COLO829 (cell line): Measurements from ENCODE around the gene AMMECR1.

Experiments used
- DNase-seq: peaks from one replicate; pipeline ENCODE4 v3.0.0; 2012; ENCODE audit warnings: low spot score

The AMMECR1 gene

DNA sequence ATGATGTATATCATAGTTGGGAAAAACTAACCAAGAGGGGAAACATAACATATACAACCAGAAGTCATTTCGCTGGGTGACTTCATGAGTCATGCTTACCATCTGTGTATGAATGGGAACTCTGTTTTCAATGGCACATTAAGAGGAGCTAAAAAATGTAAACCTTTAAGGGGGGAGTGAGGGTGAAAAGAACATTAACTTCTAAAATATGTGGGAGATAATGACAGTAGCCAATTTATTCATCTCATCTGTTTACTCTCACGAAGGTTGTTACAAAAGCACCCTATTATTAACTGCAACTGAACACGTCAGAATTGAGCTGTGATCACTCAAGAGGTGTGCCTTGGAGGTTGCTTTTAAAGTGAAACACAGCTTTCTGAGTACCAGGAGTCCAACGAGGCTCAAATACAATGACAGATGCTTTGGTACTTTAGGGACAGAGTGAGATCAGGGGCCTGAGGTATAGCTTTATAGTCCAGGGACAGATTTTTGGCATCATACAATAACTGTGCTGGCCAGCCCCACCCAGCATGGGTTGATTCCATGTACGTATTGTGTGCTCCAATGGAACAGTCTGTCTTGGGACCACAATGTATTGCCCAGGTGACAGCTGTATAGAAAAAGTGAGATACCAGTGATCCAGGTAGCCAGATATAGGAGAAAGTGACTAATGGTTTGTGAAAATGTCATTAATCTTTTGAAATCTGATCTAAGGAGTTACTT, 107.3 kb downstream of the AMMECR1 start:
- peak; percentile 86 for DNase-seq

DNA sequence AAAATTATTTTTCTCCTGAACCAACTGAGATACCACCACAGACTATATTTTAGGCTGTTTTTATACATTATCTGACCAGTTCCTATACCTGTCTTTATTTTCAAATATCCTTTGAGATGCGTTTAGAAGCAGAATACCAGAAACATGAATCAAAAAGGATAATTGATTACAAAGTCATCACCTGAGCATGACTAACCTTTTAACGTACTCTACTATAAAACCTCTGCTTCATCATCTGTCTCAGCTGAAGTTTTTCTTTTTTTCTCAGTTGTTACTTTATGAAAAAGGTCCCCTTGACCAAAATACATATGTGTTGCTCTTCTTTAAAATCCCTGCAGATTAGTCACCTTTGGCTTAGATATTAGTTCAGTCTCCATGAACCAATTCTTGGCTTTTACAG, 109.8 kb downstream of the AMMECR1 start:
- no peak for DNase-seq

DNA sequence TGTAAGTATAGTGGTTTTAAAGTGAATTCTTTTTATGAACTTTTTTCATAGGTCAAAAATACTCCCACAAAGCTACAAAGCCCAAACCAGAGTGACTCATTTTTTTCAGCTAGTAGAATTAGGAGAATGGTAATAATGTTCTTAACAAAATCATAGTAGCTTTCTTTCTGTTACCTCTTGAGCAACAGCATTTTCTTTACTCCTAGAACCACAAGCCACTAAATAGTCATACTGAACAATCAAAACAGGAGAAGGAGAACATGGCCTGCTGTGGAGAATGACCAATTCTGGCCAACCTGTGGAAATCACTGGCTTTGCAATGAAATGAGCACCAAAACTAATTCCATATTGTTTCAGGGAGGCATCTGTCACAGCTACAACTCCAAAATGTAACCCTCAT, 112.9 kb downstream of the AMMECR1 start:
- DNase-seq: no peak

DNA sequence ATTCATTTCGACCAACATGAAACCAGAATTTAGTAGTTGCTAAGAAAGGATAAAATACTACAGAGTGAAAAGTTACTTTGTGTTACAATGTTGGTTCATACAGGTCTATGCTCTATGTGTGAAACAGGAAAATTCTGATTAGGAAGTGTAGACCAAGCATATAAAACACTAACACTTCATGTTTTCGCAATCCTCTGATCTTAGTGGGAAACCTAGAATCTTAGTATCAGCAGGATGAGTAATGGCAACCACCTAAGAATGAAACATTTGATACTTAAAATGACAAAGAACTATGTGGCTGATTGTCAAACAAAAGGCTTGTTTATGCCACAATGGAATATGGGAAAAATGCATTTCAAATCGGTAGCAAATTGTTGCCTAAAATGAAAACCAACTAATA, 116.1 kb downstream of the AMMECR1 start:
- no peak for DNase-seq

DNA sequence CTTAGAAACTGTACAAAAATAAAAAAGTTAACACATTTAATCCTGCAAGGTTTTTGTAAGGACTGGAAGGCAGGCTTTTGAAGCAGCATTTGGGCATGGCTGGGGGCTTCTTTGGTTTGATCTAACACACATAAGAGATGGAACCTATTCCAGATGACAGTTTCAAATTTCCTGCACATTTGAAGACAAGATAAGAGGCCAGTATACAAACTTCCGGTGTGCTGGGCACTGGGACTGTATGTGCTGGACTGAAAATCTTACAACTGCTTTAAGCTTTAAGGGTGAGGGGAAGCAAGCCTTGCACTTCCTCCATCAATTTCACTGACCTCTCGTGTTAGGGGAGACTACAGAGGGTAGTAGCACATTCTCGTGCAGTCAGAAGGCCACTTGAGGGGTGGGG, 122.9 kb downstream of the AMMECR1 start:
- no peak for DNase-seq

DNA sequence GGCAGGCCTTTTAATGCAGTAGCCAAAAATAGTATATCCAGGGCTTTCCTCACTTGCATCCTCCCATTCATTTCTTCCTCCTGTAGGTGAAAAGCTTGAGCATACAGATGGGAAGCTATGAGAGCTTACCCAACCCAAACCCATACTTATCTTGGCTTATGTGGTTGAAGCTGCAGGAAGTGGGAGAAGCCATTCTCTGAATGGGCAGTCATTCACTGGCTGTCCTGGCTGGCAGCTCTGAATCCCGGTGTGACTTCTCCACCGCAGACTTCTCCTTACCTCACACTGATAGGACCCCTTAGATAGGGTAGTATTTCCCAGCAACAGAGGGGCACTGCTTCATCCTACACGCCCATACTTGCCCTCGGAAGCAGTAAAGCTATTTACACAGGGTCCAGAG, 125.4 kb downstream of the AMMECR1 start:
- DNase-seq: no peak

DNA sequence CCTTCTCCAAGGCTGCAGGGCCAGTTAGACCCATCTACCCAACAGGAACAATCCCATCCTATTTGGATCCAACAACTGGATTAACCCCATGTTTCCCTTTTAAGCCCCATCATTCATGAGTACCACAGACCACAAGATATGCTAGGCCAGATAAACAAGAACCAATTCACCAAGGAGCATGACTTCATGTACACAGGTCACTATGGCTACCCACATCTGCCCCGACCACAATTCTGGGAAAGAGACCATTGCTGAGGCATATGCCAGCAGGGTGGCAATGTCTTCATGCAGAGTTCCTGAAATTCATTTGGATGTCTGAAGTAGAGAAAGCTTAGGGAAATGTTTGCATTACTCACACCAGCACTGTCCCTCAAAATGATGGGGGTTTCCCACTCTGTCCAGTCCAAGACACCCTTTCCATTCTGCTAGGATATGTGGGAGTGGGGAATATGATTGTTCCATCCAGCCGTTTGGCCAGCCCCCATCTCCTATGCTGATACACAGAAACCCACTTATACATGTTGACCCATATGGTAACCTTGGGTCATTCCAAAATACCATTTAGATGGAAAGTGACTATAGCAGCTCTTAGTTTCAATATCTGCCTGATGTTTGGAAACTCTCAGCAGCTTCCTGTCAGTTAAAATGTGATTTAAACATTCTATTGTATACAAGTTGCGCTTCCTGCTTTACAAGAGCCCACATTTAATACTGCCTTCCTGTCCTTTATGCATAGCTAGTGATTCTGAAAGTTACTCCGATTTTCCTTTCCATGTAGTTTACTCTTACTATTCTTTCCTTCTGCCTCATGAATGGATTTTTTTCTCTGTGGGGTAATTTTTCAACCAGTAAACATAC, 129.0 kb downstream of the AMMECR1 start:
- DNase-seq: no peak

DNA sequence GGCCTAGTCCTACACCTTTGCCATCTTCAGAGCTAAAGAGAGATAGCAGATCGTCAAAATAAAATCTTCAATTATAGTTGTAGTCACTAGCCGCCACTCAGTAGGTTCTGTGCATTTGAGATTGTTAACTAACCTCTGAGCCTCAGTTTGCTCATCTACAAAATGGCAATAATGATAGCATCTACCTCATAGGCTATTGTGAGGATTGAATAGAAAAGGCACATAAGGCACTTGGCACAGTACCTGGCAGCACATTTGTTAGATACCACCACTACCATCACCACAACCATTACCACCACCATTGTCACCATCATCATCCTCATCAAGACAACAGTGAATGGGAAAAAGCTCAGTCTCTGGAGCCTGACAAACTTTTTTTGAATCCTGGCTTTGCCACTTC, 134.6 kb downstream of the AMMECR1 start:
- DNase-seq: no peak

DNA sequence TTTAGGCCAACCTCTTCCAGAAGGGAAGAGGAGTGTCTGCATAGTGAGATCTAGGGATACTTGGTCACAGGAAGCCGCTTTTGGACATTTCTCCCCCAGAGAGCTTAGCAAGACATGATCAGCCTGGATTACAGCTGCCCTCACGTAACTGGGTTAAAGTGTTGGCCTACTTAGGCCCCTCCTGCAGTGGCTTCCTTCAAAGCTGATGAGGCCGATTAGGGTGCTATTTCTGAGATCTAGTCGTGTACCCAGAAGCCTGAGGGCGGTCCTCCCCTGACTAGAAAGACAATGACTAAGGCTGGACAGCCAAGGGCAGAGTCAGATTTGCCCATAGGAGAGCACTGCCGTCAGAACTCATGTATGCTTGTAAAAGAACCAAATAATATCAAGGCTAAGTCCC, 135.0 kb downstream of the AMMECR1 start:
- no peak for DNase-seq

DNA sequence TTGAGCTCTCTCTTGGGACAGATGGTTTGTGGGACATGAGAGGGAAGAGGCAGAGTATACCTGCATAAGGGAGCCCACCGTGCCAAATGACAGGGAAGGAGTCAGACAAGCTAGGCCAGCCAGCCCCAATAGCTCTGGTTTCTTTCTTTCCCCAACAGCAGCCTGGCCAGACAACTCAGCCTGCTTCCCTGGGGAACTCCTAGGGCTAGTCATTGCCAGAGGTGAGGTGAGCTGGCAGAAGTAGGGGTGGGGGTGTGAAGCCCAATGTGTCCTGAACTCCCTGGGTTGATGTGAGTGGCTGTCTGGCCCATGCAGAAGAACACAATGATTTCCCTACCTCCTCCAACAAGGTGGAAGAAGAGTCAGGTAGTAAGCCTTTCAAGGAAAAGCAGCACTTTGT, 135.5 kb downstream of the AMMECR1 start:
- no peak for DNase-seq

DNA sequence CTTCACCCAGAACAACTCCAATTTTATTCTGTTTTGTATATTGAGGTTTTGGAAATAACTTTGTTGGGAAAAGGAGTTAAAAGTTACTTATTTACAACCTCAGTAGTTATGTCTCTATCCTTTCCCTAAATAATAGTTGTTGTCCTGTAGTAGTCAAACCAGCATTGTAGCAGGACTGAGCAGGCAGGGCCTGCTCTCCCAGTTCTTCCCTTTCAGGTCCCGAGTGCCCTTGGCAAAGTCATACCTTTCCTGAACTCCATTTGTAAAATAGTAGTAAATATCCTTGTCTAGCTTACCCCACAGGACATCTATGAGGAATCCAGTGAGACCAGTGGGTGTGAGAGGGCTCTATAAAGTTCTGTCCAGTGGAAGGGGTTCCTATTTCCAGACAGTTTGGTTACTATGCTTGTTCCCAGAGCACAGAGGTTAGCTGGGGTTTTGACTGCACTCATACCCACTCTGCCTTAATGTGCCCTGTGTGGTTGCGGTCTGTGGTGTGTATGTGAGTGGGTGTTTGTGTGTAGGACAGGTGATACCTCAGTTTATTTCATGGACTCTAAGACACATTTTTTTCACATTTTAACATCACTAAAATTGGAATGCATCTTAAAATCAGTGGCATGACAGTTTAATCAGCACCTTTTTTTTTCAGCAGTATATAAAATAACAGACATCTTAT, 136.3 kb downstream of the AMMECR1 start:
- no peak for DNase-seq

DNA sequence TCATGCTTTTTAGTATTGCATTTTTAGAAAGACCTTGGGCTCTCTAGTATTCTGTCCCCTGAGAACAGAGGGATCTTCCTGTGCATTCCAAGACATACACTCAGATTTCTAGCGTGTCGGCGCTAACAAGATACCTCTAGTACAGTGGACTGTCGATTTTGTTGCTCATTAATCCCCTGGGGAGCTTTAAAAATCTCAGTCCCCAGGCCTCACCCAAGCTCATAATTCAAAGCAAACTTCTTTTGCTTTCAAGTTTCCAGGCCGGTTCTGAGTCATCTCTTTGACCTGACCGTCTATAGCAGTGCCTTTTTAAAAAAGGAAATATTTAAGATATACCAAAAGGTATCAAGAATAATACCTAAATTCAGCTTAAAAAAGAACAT, 137.0 kb downstream of the AMMECR1 start:
- peak; percentile 52 for DNase-seq

DNA sequence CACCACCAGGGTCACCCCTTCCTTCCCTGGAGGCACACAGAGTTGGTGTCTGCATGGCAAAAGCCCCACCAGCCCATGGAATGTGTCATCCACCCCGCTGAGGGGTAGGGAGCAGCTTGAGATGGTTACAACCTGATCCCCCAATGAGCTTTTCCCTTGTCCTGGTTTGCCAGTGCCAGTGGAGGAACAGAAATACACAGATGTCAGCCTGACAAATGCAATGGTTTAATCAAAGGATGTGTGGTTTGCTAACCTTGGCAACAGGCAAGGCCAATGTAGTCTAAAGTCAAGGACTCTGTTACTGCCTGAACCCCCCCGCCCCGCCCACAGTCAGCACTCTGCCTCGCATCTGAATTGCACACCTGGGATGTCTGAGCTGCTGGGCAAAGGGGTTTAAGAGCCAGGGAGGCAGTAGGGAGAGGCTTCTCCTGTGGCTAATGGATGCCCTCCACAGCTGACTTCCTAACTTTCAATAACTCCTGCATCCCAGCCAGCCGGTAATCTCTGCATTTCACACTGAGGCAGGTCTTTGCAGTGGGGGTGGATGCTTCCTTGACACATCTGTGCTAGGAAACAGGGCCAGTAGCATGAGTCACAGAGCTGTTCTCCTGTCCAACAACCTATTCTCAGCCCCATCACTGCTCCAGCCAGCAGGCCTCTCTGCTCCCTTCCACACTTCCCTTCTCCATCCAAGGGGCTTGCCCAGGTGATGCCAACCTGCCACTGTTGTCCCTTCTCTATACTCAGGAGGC, 137.5 kb downstream of the AMMECR1 start:
- no peak for DNase-seq

DNA sequence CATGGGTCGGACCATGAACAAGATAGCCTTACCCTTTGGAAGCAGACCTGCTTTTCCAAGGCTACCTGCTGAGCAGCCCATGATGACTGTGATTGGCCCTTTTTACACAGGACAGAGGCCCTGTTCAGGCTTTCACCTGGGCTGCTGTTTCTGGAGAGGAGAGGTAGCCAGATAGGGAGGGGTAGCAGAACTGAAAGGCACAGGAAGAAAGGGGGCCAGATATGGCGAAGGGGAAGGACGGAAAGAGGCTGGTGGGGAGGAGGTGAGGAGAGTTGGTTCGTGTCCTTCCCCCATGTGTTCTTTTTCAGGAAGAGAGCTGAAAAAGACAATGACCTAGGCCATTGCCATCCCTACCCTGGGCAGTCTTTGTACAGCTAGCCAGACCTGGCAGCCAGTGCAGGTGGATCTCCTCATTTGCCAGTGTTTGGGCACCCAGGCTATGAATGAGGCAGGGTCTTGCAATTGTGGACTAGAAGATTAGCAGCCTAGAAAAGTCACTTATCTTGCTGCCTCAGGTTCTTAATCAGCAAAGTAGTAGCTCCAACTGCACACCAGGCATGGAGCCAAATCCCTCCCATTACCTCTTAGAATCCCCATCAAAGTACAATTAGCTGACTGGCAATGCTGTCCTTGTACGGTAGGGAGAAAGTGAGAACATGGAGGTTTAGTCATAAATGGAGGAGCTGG, 139.6 kb downstream of the AMMECR1 start:
- DNase-seq: no peak

DNA sequence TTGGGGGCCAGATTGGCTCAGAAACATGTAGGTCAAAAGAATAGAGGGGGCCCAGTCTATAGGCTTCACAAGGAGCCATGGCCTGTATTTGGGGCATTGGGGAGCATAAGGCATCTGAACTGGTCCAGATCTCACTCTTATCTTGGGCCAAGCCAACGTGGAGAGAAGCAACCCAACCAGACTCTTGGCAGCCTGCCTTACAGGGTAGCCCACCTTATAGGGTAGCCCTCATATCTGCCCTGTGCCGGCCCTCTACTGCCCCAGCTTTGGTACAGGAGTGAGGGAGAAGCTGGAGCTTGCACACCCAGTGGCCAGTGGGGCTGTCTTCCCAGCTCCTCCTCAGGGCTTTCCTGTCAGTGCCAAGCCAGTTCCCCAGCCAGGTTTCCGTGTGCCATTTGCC, 142.2 kb downstream of the AMMECR1 start:
- no peak for DNase-seq

DNA sequence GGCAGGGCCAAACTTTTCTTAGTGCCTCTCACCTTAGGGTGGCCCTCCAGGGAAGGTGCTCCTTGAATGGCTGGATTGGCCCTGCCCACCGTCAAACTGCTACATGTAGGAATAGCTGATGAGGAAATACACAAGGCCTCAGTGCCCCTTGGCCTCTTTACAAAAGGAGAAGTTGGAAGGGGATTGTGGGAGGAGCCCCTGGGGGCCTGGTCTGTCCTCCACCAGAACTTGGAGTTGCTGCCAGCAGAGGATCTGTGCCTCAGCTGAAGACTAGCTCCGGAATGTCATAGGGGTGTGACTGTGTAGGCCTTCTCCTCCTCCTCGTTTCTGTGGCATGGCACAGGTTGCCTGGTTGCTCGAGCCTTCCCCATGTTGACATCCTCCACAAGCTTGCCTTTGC, 142.7 kb downstream of the AMMECR1 start:
- no peak for DNase-seq

DNA sequence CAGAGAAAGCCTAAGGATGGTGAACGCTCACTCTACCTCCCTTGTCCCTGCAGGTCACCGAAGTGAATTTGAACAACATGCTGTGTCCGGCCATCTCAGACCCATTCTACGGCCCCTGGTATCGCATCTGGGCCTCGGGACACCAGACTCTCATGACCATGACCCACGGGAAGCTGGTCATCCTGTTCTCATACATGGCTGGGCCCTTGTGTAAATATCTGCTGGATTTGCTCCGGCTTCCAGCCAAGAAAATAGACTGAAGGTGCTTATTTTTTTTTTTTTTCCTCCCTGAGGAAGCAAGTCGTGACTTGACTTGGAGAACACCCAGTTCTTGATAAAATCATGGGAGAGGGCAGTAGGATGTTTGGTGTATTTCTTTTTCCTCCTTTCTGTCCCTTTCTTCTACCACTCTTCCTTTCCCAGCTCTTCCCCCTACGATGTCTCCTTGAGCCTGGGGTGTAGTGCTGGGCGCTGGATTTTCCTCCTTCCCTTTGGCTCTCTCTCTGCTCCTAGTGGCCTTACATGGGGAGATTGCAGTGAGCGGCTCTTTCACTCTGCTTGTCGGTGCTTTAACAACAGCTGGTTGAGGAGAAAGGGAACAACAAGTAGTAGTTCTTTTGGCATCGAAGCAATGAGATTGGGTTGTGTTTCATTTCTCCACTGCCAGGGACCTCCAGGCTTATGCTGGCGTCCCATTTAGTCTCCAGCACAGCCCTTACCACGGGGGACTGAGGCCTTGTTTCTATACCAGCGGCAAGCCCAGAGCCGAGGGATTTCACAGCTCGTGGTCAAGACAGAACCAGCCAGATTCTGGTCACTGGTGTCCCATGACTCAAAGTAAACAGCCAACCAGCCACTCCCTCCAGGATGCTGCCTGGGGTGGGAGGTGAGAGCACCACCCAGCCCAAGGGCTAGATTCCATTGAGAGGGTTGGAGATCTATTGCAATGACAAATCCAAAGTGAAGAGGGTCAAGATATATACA, 144.4 kb downstream of the AMMECR1 start:
- DNase-seq: no peak

DNA sequence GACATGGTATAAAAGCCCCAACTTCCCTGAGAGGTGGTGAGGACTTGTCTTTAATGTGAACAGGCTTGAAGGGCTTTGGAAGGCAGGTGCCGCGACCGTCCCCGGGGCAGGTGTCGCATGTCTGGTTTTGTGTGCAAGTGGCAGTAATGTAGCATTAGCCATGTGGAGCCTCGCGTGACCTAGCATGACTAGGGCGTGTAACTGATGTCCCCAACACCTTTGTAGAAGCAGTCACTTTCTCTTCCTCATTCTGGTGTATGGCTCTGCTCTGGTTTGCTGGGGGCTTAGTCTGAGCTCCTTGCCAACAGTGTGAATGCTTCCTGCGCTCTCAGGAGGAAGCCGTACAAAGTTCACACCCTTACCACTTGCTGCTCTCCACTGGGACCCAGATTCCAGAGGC, 145.7 kb downstream of the AMMECR1 start:
- no peak for DNase-seq

DNA sequence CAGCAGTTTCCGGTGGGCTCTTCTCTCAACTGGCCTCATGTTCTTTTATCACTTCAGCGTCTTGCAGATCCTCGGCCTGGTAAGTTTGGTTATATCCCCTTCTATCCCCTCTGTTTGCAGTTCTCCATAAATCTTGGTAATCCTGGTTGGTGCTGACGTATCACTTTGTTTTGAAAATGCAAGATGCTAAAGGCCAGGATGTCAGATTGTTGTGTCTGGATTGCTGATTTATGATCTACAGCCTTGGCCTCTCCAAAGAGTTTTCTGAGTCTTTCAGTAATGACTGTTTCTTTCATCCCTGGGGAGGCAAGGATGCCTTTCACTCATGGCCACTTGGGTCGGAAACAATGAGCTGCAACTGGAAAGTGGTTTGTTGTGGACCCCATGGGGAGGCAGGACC, 146.4 kb downstream of the AMMECR1 start:
- DNase-seq: no peak

DNA sequence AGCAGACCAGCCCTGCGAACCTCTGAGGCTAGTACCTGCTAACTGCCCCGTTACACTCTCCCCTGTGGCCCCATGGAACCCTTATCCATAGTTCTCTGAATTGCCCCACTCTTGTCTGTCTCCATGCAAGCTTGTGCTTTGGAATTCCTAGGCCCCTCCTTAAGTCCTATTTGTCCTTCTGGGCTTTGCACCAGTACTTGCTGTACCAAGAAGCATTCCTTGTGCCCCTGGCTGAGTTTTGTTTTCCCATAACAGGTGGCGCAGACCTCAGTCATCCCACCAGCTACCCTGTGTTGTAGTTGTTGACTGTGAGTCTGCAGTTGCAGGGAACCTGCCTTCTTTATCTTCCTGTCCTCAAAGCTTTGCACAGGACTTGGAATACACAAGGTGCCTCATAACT, 147.9 kb downstream of the AMMECR1 start:
- no peak for DNase-seq

DNA sequence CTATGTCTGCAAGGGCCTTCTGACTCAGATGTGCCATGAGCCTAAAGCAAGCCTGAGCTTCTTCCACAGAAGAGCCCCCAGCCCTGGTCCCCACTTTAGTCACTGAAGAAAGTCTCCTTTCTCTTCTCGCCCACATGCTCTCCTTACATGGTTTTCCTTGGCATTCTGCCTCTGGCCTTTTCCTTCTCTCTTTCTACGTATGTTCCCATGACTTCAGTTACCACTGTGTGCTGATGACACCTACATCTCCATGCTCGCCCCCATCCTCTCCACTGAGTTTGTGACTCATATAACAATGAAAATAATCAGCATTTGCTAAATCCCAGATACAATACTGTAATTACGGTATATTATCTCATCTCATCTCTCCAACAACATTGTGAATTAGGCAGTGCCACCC, 149.3 kb downstream of the AMMECR1 start:
- no peak for DNase-seq
